ENCODE measurements around the gene MAD1L1.

Gene MAD1L1

GRCh38 chr7:2053395-2053794, 179.3 kb downstream of the MAD1L1 start:
- DNase-seq: no peak

GRCh38 chr7:2052657-2053048, 180.1 kb downstream of the MAD1L1 start:
- no peak for DNase-seq

GRCh38 chr7:2051707-2052656, 180.8 kb downstream of the MAD1L1 start:
- DNase-seq: no peak

GRCh38 chr7:2050511-2050866, 182.3 kb downstream of the MAD1L1 start:
- DNase-seq: no peak

GRCh38 chr7:2049782-2050510, 182.8 kb downstream of the MAD1L1 start:
- no peak for DNase-seq

- no peak for DNase-seq
Observed at GRCh38 chr7:2049111-2049781, 183.5 kb downstream of the MAD1L1 start.

- DNase-seq: no peak
Observed at GRCh38 chr7:2048531-2048930, 184.2 kb downstream of the MAD1L1 start.

- DNase-seq: no peak
Observed at GRCh38 chr7:2048006-2048405, 184.7 kb downstream of the MAD1L1 start.

GRCh38 chr7:2046581-2047565, 185.9 kb downstream of the MAD1L1 start:
- peak; percentile 37 for DNase-seq

- peak; percentile 45 for DNase-seq
Observed at GRCh38 chr7:2045559-2046405, 187.0 kb downstream of the MAD1L1 start.

- no peak for DNase-seq
Observed at GRCh38 chr7:2044883-2045471, 187.8 kb downstream of the MAD1L1 start.

- DNase-seq: peak; percentile 43
Observed at GRCh38 chr7:2044311-2044882, 188.3 kb downstream of the MAD1L1 start.

GRCh38 chr7:2043316-2044039, 189.3 kb downstream of the MAD1L1 start:
- DNase-seq: peak; percentile 42

GRCh38 chr7:2042650-2043049, 190.1 kb downstream of the MAD1L1 start:
- DNase-seq: peak; percentile 25

- DNase-seq: peak; percentile 47
Observed at GRCh38 chr7:2041496-2042367, 191.0 kb downstream of the MAD1L1 start.

GRCh38 chr7:2040893-2041270, 191.9 kb downstream of the MAD1L1 start:
- peak; percentile 48 for DNase-seq

GRCh38 chr7:2040201-2040892, 192.4 kb downstream of the MAD1L1 start:
- peak; percentile 43 for DNase-seq
